ENCODE results near the gene HAUS1. TPM values are rescaled to one million over a fixed set of nuclear protein-coding genes. Genes with fewer than 3 reads are reported as not detected.

HAUS1 gene
- total RNA-seq, 1 experiment from 2014 or later, result 58.7 TPM

GRCh38 chr18:46148810-46149209, 44.6 kb downstream of the HAUS1 start:
- Mint-ChIP-seq H3K36me3 (no peaks in the 10 kb centered on the region), H3K27me3 (ENCODE audit: low read depth) (no peaks in the 10 kb centered on the region), H3K9me3 (no peaks in the 10 kb centered on the region), H3K4me1 (peaks cover 29% of the 10 kb centered on the region), H3K4me3 (no peak overlapping the region), H3K27ac (0 out of 2 replicates have a peak overlapping the region, but pooled peaks have one; percentile 20)
- CTCF ChIA-PET, result interaction anchor here (0.6 to 3.3 kb wide), 23 partner anchors 9 to 512 kb away, joined by 3 to 37 read pairs (median 4); a partner anchor contains a TSS
- POLR2A ChIA-PET, result no interaction called here
- TF ChIP-seq FOXP4 (CRISPR knock-in tag; IDR thresholded peaks at IDR 0.05) (no peak), ZNF425 (CRISPR knock-in tag; conservative IDR thresholded peaks at IDR 0.05) (no peak), ESRRA (CRISPR knock-in tag; IDR thresholded peaks at IDR 0.05; ENCODE audit: borderline replicate concordance) (no peak), PRRX2 (CRISPR knock-in tag; IDR thresholded peaks at IDR 0.05) (no peak), NR2C2 (CRISPR knock-in tag; IDR thresholded peaks at IDR 0.05) (no peak), HMGXB4 (CRISPR knock-in tag; IDR thresholded peaks at IDR 0.05) (no peak), MAX (CRISPR knock-in tag; IDR thresholded peaks at IDR 0.05) (peak; percentile 39; the same call in 1 of the 2 replicates), ZBTB43 (CRISPR knock-in tag; IDR thresholded peaks at IDR 0.05) (no peak), ZNF396 (CRISPR knock-in tag; IDR thresholded peaks at IDR 0.05; ENCODE audit: borderline replicate concordance) (no peak), USF1 (CRISPR knock-in tag; IDR thresholded peaks at IDR 0.05) (0 out of 2 replicates have a peak, but pooled peaks have one; percentile 23), ATF2 (CRISPR knock-in tag; IDR thresholded peaks at IDR 0.05; ENCODE audit: borderline replicate concordance, low read depth) (no peak), CTCF (IDR thresholded peaks at IDR 0.05) (peak; percentile 68)
- peak; percentile 66 for DNase-seq (ENCODE audit: low spot score)
- peak; percentile 67 for ATAC-seq

All from WTC11 (cell line).